B cell (primary cell): ENCODE measurements around the gene PSMG4. TPM values are rescaled to one million over a fixed set of nuclear protein-coding genes. Genes with fewer than 3 reads are reported as not detected.

ENCODE experiments used
- ATAC-seq: fragments of 200-7000 bp; cut with Tn5 transposase; one replicate; pipeline ENCODE4 v1.10.0; 2021; ENCODE audit warnings: low read depth, mild to moderate bottlenecking, moderate number of reproducible peaks, moderate library complexity
- CTCF ChIA-PET: fragments of 350-600 bp; sonication (Branson Sonifier 250); formaldehyde crosslinking; loops from one replicate; lab custom pipeline; 2021; ENCODE audit warnings: antibody characterized with exemption, inconsistent platforms; lab: Charles Lee
- POLR2A ChIA-PET: fragments of 350-600 bp; sonication (Branson Sonifier 250); formaldehyde crosslinking; loops from one replicate; lab custom pipeline; 2021; ENCODE audit warnings: antibody characterized with exemption; lab: Charles Lee
- DNase-seq: peaks from one replicate; pipeline ENCODE4 v3.0.0; 2013
- H2AFZ ChIP-seq: 2 replicates; pipeline ENCODE4 v1.6.1; 2012; ENCODE audit warnings: mild to moderate bottlenecking, low read depth, low read length; ENCODE audit not compliant: insufficient read depth, poor library complexity, severe bottlenecking
- H3K27ac ChIP-seq, 2 donors: 1 replicate in 1 of 2; 2 replicates in 1 of 2; pipeline ENCODE4 v1.5.1; 2012 to 2013; ENCODE audit warnings: low read length in 2 of 2, mild to moderate bottlenecking in 2 of 2, moderate library complexity in 1 of 2
- H3K27me3 ChIP-seq, 4 experiments: fragments of 200-600 bp in 1 of 4; sonication (generic) in 1 of 4; replicated peaks in 1 of 4; 1 replicate in 2 of 4; 2 replicates in 2 of 4; pipeline versions ENCODE4 v1.6.1 to v1.7.0; 2013 to 2016; ENCODE audit warnings: low read length in 3 of 4, mild to moderate bottlenecking in 2 of 4, mixed read lengths in 1 of 4, moderate library complexity in 1 of 4; ENCODE audit not compliant: insufficient read depth in 4 of 4, control insufficient read depth in 3 of 4; ENCODE audit errors: control extremely low read depth in 1 of 4
- H3K36me3 ChIP-seq, 2 experiments: replicated peaks in 1 of 2; 1 replicate in 1 of 2; 2 replicates in 1 of 2; pipeline versions ENCODE4 v1.6.1 to v1.7.1; 2013; ENCODE audit warnings: low read length in 1 of 2; ENCODE audit not compliant: insufficient read depth in 2 of 2, control insufficient read depth in 1 of 2; ENCODE audit errors: control extremely low read depth in 1 of 2, extremely low read depth in 1 of 2
- H3K4me1 ChIP-seq, 2 donors: fragments of 200-600 bp in 1 of 2; sonication (generic) in 1 of 2; 1 replicate in 1 of 2; 2 replicates in 1 of 2; pipeline versions ENCODE4 v1.5.1 to v1.6.1; 2013 to 2017; ENCODE audit warnings: low read length in 2 of 2; ENCODE audit not compliant: control insufficient read depth in 2 of 2, insufficient read depth in 2 of 2
- H3K4me2 ChIP-seq: replicated peaks from 2 replicates; pipeline ENCODE3; 2012; ENCODE audit warnings: mild to moderate bottlenecking, low read depth, low read length; ENCODE audit not compliant: poor library complexity, severe bottlenecking
- H3K4me3 ChIP-seq, 5 experiments: fragments of 200-600 bp in 1 of 5; sonication (generic) in 1 of 5; 1 replicate in 3 of 5; 2 replicates in 2 of 5; pipeline versions ENCODE4 v1.5.1 to v1.7.0; 2011 to 2016; ENCODE audit warnings: low read length in 4 of 5, mild to moderate bottlenecking in 4 of 5, low read depth in 2 of 5, control low read depth in 1 of 5, moderate library complexity in 1 of 5; ENCODE audit not compliant: insufficient read depth in 1 of 5; ENCODE audit errors: control extremely low read depth in 1 of 5, extremely low read depth in 1 of 5
- H3K79me2 ChIP-seq: fragments of 200-600 bp; sonication (generic); one replicate; pipeline ENCODE4 v1.6.0; 2016; ENCODE audit warnings: low read length; ENCODE audit not compliant: control insufficient read depth, insufficient read depth
- H3K9ac ChIP-seq: fragments of 200-600 bp; sonication (generic); 2 replicates; pipeline ENCODE4 v1.6.1; 2017; ENCODE audit warnings: mild to moderate bottlenecking, low read length, moderate library complexity
- H3K9me3 ChIP-seq, 3 donors: one replicate each; pipeline versions ENCODE4 v1.6.1 to v1.7.1; 2013; ENCODE audit warnings: low read length in 2 of 3; ENCODE audit not compliant: control insufficient read depth in 2 of 3, insufficient read depth in 1 of 3; ENCODE audit errors: control extremely low read depth in 1 of 3
- H4K20me1 ChIP-seq: 2 replicates; pipeline ENCODE4 v1.6.0; 2012; ENCODE audit warnings: mild to moderate bottlenecking, low read length; ENCODE audit not compliant: insufficient read depth, control insufficient read depth, poor library complexity, severe bottlenecking
- H3K27ac Mint-ChIP-seq: one replicate; pipeline ENCODE4 v1.8.0; 2021; ENCODE audit warnings: mixed read lengths
- H3K27me3 Mint-ChIP-seq: one replicate; pipeline ENCODE4 v1.8.0; 2021; ENCODE audit warnings: mixed read lengths
- H3K4me1 Mint-ChIP-seq: one replicate; pipeline ENCODE4 v1.8.0; 2021; ENCODE audit warnings: mixed read lengths
- H3K4me3 Mint-ChIP-seq: one replicate; pipeline ENCODE4 v1.8.0; 2021; ENCODE audit warnings: mixed read lengths
- H3K9me3 Mint-ChIP-seq: one replicate; pipeline ENCODE4 v1.8.0; 2022; ENCODE audit warnings: mixed read lengths; ENCODE audit not compliant: insufficient read depth
- EZH2 ChIP-seq: IDR thresholded peaks from 2 replicates; pipeline ENCODE4 v1.6.1; 2012; ENCODE audit warnings: borderline replicate concordance, low read depth, mild to moderate bottlenecking, moderate library complexity, low read length; ENCODE audit not compliant: insufficient read depth, poor library complexity, severe bottlenecking
- WGBS: methylation state at CpG from one replicate; pipeline ENCODE4 v1.1.5; 2013; ENCODE audit warnings: missing lambda C conversion rate; ENCODE audit not compliant: insufficient coverage; 5-methylcytosine and 5-hydroxymethylcytosine counted together
- intact Hi-C: fragments of 100-400 bp; cut with micrococcal nuclease; formaldehyde crosslinking; loops from one replicate; pipeline ENCODE4 v1.10.0; 2022
- polyA plus RNA-seq: library from polyadenylated mRNA; depleted of rRNA; stranded (reverse); fragments of >200 nt; gene quantifications from 2 replicates; pipeline ENCODE4 v1.2.3, GENCODE V29; 2012
- total RNA-seq, 2 donors: library from RNA; stranded (reverse); fragments of 120-200 nt in 1 of 2; gene quantifications; 1 replicate in 1 of 2; 2 replicates in 1 of 2; pipeline versions ENCODE4 v1.2.3 to v1.2.4, GENCODE V29; 2013 to 2022
- TF ChIP-seq, protein P1 (sequence below): fragments of 200-600 bp; IDR thresholded peaks from one replicate; pipeline ENCODE4 v1.8.0; 2022; ENCODE audit warnings: antibody characterized with exemption, mild to moderate bottlenecking

Gene PSMG4
- total and polyA plus RNA-seq, 2 donors (not counting 1 experiment from before 2014, with no cell fraction given) = 31.9 to 42.4 TPM

DNA sequence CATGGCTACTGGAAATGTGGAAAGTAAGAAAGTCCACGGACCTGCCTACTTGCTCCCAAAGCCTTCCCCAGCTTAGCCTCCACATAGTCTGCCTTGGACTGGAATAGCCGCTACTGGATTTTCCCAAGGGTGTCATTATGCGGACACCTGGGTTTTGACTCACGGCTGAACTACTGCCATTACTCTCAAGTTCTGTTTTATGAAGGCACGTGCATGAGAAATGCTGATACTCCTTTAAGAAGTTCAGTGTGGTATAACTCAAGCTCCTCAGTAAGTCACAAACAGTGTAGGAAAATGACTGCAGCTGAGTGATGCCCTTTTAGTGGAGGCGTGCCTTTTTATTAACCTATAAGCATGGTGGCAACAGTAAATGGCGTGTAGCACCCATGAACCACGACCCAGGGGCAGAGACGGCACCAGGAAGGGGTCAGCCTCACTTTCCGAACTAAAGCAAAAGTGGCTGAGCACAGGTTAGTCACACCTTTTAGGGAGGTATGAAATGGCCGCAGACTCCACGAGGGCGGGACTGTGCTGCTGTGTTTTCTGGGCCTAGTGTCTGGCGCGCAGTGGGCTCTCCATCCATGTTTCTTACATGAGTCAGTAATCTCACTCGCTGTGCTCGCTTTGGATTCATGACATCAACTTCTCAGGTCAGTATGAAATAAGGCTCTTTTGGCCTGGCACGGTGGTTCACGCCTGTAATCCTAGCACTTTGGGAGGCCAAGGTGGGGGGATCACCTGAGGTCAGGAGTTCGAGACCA is 23.9 kb downstream of the PSMG4 start:
- DNase-seq = no peak
- ChIA-PET CTCF (interaction anchor here (1.4 to 14.3 kb wide), 4 partner anchors 176 to 696 kb away, joined by 3 to 269 read pairs (median 6); no protein-coding TSS in a partner anchor), POLR2A (no interaction called here)
- no peak overlapping the region for H3K4me3 Mint-ChIP-seq
- Histone ChIP-seq H3K4me2 (no peak overlapping the region), H3K4me3 (no peak overlapping the region), H3K4me1 (peaks cover 0 to 3% of the 10 kb centered on the region in 2 donors), H2AFZ (no peak overlapping the region), H3K27me3 (no peaks in the 10 kb centered on the region), H3K9me3 (no peaks in the 10 kb centered on the region), H4K20me1 (peaks cover 9% of the 10 kb centered on the region), H3K36me3 (no peaks in the 10 kb centered on the region), H3K79me2 (no peaks in the 10 kb centered on the region), H3K9ac (no peak overlapping the region), H3K27ac (no peak overlapping the region)
- no peaks in the 10 kb centered on the region for H3K27me3 Mint-ChIP-seq
- TF ChIP-seq EZH2 = no peak
- TF ChIP-seq, protein P1, sequence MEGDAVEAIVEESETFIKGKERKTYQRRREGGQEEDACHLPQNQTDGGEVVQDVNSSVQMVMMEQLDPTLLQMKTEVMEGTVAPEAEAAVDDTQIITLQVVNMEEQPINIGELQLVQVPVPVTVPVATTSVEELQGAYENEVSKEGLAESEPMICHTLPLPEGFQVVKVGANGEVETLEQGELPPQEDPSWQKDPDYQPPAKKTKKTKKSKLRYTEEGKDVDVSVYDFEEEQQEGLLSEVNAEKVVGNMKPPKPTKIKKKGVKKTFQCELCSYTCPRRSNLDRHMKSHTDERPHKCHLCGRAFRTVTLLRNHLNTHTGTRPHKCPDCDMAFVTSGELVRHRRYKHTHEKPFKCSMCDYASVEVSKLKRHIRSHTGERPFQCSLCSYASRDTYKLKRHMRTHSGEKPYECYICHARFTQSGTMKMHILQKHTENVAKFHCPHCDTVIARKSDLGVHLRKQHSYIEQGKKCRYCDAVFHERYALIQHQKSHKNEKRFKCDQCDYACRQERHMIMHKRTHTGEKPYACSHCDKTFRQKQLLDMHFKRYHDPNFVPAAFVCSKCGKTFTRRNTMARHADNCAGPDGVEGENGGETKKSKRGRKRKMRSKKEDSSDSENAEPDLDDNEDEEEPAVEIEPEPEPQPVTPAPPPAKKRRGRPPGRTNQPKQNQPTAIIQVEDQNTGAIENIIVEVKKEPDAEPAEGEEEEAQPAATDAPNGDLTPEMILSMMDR = no peak
- WGBS = 97% methylated on average over 17 of the region's 20 CpGs
- intact Hi-C loops = no loop called here
- H3K4me1 Mint-ChIP-seq = peaks cover 2% of the 10 kb centered on the region
- ATAC-seq = no peak
- peak overlapping the region; percentile 15 for H3K27ac Mint-ChIP-seq
- H3K9me3 Mint-ChIP-seq = no peaks in the 10 kb centered on the region

DNA sequence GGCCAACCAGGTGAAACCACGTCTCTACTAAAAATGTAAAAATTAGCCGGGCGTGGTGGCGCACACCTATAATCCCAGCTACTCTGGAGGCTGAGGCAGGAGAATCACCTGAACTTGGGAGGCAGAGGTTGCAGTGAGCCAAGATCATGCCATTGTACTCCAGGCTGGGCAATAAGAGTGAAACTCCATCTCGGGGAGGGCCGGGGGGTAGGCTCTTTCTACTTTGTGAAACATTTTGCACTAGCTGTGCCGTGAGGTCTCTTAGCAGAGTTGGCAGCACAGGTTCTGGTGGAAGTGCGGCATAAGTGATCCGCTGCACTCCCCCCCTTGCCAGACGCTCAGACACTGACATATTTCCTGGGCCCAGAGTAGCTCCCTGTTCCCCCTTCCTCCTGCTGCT is 24.5 kb downstream of the PSMG4 start:
- no peaks in the 10 kb centered on the region for H3K9me3 Mint-ChIP-seq
- no peak overlapping the region for H3K27ac Mint-ChIP-seq
- H3K4me1 Mint-ChIP-seq = peaks cover 2% of the 10 kb centered on the region
- H4K20me1 ChIP-seq = peaks cover 9% of the 10 kb centered on the region
- 96% methylated on average over 10 of the region's 10 CpGs for WGBS
- H3K4me1 ChIP-seq = peaks cover 0 to 3% of the 10 kb centered on the region in 2 donors
- intact Hi-C loops = no loop called here
- no peak overlapping the region for H3K4me3 ChIP-seq
- H3K4me2 ChIP-seq = no peak overlapping the region
- H3K79me2 ChIP-seq = no peaks in the 10 kb centered on the region
- no peaks in the 10 kb centered on the region for H3K36me3 ChIP-seq
- DNase-seq (no peak), ATAC-seq (no peak)
- H3K9ac ChIP-seq = no peak overlapping the region
- H3K27ac ChIP-seq = no peak overlapping the region
- ChIA-PET POLR2A (no interaction called here), CTCF (interaction anchor here (1.6 to 14.3 kb wide), 2 partner anchors 449 to 695 kb away, joined by 6 to 269 read pairs; no protein-coding TSS in a partner anchor)
- H3K27me3 Mint-ChIP-seq = no peaks in the 10 kb centered on the region
- no peak for TF ChIP-seq EZH2
- TF ChIP-seq, protein P1 = no peak
- no peak overlapping the region for H3K4me3 Mint-ChIP-seq
- H3K27me3 ChIP-seq = no peaks in the 10 kb centered on the region
- H3K9me3 ChIP-seq = no peaks in the 10 kb centered on the region
- no peak overlapping the region for H2AFZ ChIP-seq
